DMS53 (cell line): Measurements from ENCODE around the gene PPP1R12C.

Experiments used
- DNase-seq: peaks from one replicate; lab custom pipeline; 2025; lab: John Stamatoyannopoulos, UW

Gene PPP1R12C

GRCh38 chr19:55044286-55044685, 73.2 kb downstream of the PPP1R12C start:
- no peak for DNase-seq

DNA sequence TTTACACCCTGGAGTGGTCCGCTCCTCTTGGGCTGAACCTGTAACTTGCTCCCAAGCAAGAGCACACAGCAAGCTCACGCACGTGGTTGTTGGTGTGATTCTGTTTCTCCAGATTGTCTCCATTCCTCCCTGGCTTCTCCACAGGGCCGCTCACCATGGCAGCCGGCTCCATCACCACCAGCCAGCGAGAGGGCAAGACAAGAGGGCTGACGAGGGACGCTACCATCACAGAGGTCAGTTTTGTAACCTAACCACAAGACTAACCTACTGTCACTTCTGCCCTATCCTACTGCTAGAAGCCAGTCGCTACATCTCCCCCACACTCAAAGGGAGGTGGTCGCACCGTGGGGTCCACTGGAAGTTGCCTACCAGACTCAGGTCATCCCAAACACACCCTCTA, 74.7 kb downstream of the PPP1R12C start:
- no peak for DNase-seq

- DNase-seq = no peak
Measured at GRCh38 chr19:55042344-55042678, 75.1 kb downstream of the PPP1R12C start.

DNA sequence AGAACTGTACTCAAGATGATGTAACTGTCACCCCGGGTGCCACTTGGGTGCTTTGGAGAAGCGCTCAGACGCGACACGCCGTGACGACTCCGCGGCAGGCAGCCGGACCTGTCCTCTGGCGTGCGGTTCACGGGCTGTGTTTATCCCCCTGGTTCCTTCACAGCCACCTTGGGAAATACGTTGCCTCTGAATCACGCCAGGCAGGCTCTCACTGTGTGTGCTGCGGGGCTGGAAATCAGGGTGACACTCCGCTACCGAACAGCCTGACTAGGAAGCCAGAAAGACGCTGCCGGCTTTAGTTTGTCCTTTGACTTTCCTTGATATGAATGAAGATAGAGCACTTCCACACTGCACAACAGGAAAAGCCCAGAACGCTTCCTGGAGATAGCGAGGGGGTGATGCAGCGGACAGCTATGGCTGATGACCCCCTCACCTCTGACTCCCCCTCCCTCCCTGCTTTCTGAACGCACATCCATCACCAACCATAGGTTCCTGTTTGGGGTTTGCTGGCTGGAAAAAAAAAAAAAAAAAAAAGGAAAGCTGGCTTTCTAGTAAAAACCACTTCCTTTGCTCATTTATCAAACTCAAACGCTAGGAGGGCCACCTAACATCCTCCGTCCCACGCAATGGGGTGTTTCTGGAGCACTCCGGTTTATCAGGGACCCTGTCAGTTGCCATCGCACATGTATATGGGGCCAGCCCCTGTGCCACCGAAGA, 75.7 kb downstream of the PPP1R12C start:
- no peak for DNase-seq

DNA sequence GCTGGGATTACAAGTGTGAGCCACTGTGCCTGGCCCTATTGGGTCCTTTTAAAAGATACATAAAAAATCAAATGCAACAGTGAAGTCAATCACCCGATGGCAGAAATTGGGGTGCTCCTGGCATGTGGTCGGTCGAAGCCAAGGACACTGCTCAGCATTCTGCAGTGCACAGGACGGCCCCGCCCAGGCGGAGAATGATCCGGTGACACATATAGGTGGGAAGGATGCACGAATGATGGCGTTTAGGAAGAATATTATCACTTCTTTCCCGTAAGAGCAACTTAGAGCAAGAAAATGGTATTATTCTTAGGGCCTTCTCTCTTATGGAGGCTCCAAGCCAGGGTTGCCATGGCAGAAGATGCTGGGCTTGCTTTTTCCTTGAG, 76.2 kb downstream of the PPP1R12C start:
- DNase-seq = no peak
